Heart right ventricle (tissue), 16 donors: ENCODE data around the gene ONECUT1. TPM values are rescaled to one million over a fixed set of nuclear protein-coding genes. Genes with fewer than 3 reads are reported as not detected.

ENCODE experiments used
- ATAC-seq, 8 donors: fragments of 200-7000 bp; cut with Tn5 transposase; one replicate each; pipeline ENCODE4 v1.9.1; 2020; ENCODE audit warnings: mild to moderate bottlenecking in 8 of 8, moderate library complexity in 8 of 8, moderate number of reproducible peaks in 1 of 8
- DNase-seq, 2 donors: peaks; one replicate each; pipeline ENCODE4 v3.0.0-alpha.2; 2020
- H3K27ac ChIP-seq, 10 donors: fragments of 200-600 bp; sonication (generic) in 2 of 10; one replicate each; pipeline versions ENCODE4 v1.5.0 to v1.8.0; 2020 to 2022; ENCODE audit warnings: mild to moderate bottlenecking in 3 of 10
- H3K27me3 ChIP-seq, 7 donors: fragments of 200-600 bp; one replicate each; pipeline ENCODE4 v1.8.0; 2021 to 2022; ENCODE audit warnings: mild to moderate bottlenecking in 2 of 7
- H3K36me3 ChIP-seq, 9 donors: fragments of 200-600 bp; sonication (generic) in 1 of 9; one replicate each; pipeline versions ENCODE4 v1.5.0 to v1.8.0; 2020 to 2022; ENCODE audit warnings: mild to moderate bottlenecking in 2 of 9
- H3K4me1 ChIP-seq, 9 donors: fragments of 200-600 bp; sonication (generic) in 1 of 9; one replicate each; pipeline versions ENCODE4 v1.5.0 to v1.8.0; 2020 to 2022; ENCODE audit warnings: mild to moderate bottlenecking in 4 of 9
- H3K4me3 ChIP-seq, 10 donors: fragments of 200-600 bp; sonication (generic) in 2 of 10; one replicate each; pipeline versions ENCODE4 v1.5.0 to v1.8.0; 2020 to 2022; ENCODE audit warnings: mild to moderate bottlenecking in 7 of 10, moderate library complexity in 2 of 10
- H3K9me3 ChIP-seq, 11 donors: fragments of 200-600 bp in 10 of 11; sonication (generic) in 2 of 11; one replicate each; pipeline versions ENCODE4 v1.5.0 to v1.8.0; 2013 to 2022; ENCODE audit warnings: mild to moderate bottlenecking in 2 of 11, control low read depth in 1 of 11, moderate library complexity in 1 of 11
- CTCF ChIP-seq, 9 donors: fragments of 200-600 bp; sonication (generic) in 2 of 9; IDR thresholded peaks; one replicate each; pipeline versions ENCODE4 v1.5.0 to v1.8.0; 2021 to 2022; ENCODE audit warnings: antibody characterized with exemption in 9 of 9, mild to moderate bottlenecking in 5 of 9, moderate library complexity in 1 of 9
- WGBS, 2 donors: extraction: QIAGEN DNeasy Blood & Tissue Kit; methylation state at CpG; one replicate each; pipeline ENCODE4 v1.1.7; 2013; ENCODE audit warnings: inconsistent platforms in 1 of 2; 5-methylcytosine and 5-hydroxymethylcytosine counted together
- intact Hi-C, 10 donors: fragments of 100-400 bp; cut with DNase I; formaldehyde crosslinking; loops; one replicate each; pipeline versions ENCODE4 v1.11.1 to v1.14.2; 2022
- polyA plus RNA-seq, 2 donors: library from polyadenylated mRNA; stranded (reverse); fragments of 200-250 nt; gene quantifications; one replicate each; pipeline ENCODE4 v1.2.3, GENCODE V29; 2013
- total RNA-seq, 10 donors: library from RNA; stranded (reverse); fragmentation: NEBNext Ultra II Directional in 3 of 10; extraction: Animal tissue kit (Norgen Biotek cat#: 25700) in 3 of 10; gene quantifications; one replicate each; pipeline versions ENCODE4 v1.2.1 to v1.2.4, GENCODE V29; 2021 to 2023
- donor health status: Arrhythmogenic right ventricular cardiomyopathy.
- donor health status: ischemic (EF 13 %, LVEDD 7.1; RV severe dilation, severe dysfunction).
- donor health status: healthy with polysubstance abuse.
- donor health status: DM: no; HTN: yes; CAD: no.
- donor health status: DM: no; HTN: no; CAD: no.
- donor health status: ischemic (EF 25% LVEDD 6.9; RV normal size, moderate dysfunction).
- donor health status: ischemic (EF 25% LVEDD 5.7; RV mildly dilated, moderate dysfunction).
- donor health status: healthy.
- donor health status: DM: yes; HTN: yes; CAD: no.
- donor health status: Ischemic cardiomyopathy.
- donor health status: ischemic (EF 35%, LVEDD 5.7; RV mildly dilated, moderate dysfunction).
- donor health status: nonischemic (EF 11% LVEDD 7.7; RV severe dilation, severe dysfunction).
- donor health status: DM: yes; HTN: yes; CAD: no.
- donor health status: PGD.
- donor health status: ischemic (EF 29% LVEDD 5.4; RV normal size, mild dysfunction).
- donor health status: nonischemic (EF 23%, LVEDD 6.1; RV moderate dilation, normal function).

ONECUT1 gene
- total and polyA plus RNA-seq, 12 donors, result 0.20 TPM; not detected in 11

GRCh38 chr15:52726195-52726594 is 63.9 kb downstream of the ONECUT1 start:
- no peak overlapping the region for H3K27ac ChIP-seq
- no peak for ATAC-seq
- DNase-seq, result no peak
- H3K36me3 ChIP-seq, result no peaks in the 10 kb centered on the region
- no peak for TF ChIP-seq CTCF (IDR thresholded peaks at IDR 0.05)
- WGBS, 2 donors, result 90 to 94% methylated on average over 2 of the region's 2 CpGs
- intact Hi-C loops, result loop anchor here in 1 of 10 donors (5.0 kb wide), 1 partner anchor 39 kb away; no protein-coding TSS in a partner anchor
- H3K27me3 ChIP-seq, result no peaks in the 10 kb centered on the region
- H3K4me3 ChIP-seq, result no peak overlapping the region
- H3K9me3 ChIP-seq, result no peaks in the 10 kb centered on the region
- peaks cover 0 to 22% (median 8%) of the 10 kb centered on the region in 9 donors for H3K4me1 ChIP-seq

GRCh38 chr15:52718551-52718950 is 71.6 kb downstream of the ONECUT1 start:
- no peaks in the 10 kb centered on the region for H3K4me1 ChIP-seq
- DNase-seq, result no peak
- WGBS, 2 donors, result 77 to 82% methylated on average over 2 of the region's 2 CpGs

GRCh38 chr15:52717924-52718323 is 72.2 kb downstream of the ONECUT1 start:
- WGBS, 2 donors, result 81 to 85% methylated on average over 6 of the region's 6 CpGs
- no peak overlapping the region for H3K27ac ChIP-seq
- H3K4me1 ChIP-seq, result no peaks in the 10 kb centered on the region
- no peaks in the 10 kb centered on the region for H3K36me3 ChIP-seq
- intact Hi-C loops, result no loop called here
- H3K9me3 ChIP-seq, result no peaks in the 10 kb centered on the region
- no peaks in the 10 kb centered on the region for H3K27me3 ChIP-seq
- no peak for TF ChIP-seq CTCF (IDR thresholded peaks at IDR 0.05)
- ATAC-seq, result no peak
- DNase-seq, result no peak
- no peak overlapping the region for H3K4me3 ChIP-seq

More at GRCh38 chr15:52718551-52718950, 71.6 kb downstream of the ONECUT1 start:
- no peaks in the 10 kb centered on the region for H3K36me3 ChIP-seq
- H3K27me3 ChIP-seq, result no peaks in the 10 kb centered on the region
- no peaks in the 10 kb centered on the region for H3K9me3 ChIP-seq
- H3K4me3 ChIP-seq, result no peak overlapping the region
- no peak overlapping the region for H3K27ac ChIP-seq
- TF ChIP-seq CTCF (IDR thresholded peaks at IDR 0.05), result no peak
- intact Hi-C loops, result no loop called here
- ATAC-seq, result no peak

- ATAC-seq, result no peak
- no peak overlapping the region for H3K27ac ChIP-seq
Observed at GRCh38 chr15:52717481-52717880, 72.7 kb downstream of the ONECUT1 start.

More at GRCh38 chr15:52717481-52717880, 72.7 kb downstream of the ONECUT1 start:
- intact Hi-C loops, result no loop called here
- DNase-seq, result no peak
- Histone ChIP-seq H3K4me1 (no peaks in the 10 kb centered on the region), H3K27me3 (no peaks in the 10 kb centered on the region), H3K36me3 (no peaks in the 10 kb centered on the region), H3K4me3 (no peak overlapping the region), H3K9me3 (no peaks in the 10 kb centered on the region)
- no peak for TF ChIP-seq CTCF (IDR thresholded peaks at IDR 0.05)
- 84 to 91% methylated on average over 6 of the region's 6 CpGs for WGBS, 2 donors
